Measurements from ENCODE around the gene LRSAM1.

GRCh38 chr9:127438394-127438793, 12.9 kb upstream of the LRSAM1 start:
- TF ChIP-seq CTCF (IDR thresholded peaks at IDR 0.05; ENCODE audit: insufficient read depth, low read length, poor library complexity, severe bottlenecking) (no peak), EZH2phosphoT487 (conservative IDR thresholded peaks at IDR 0.05; ENCODE audit: low read length) (no peak)

Data from SU-DHL-6 (cell line).